ENCODE data around the gene CLSTN3. TPM values are rescaled to one million over a fixed set of nuclear protein-coding genes. Genes with fewer than 3 reads are reported as not detected.

CLSTN3 gene
- total RNA-seq, 1 donor from 2014 or later, result 19.9 TPM

- Mint-ChIP-seq H3K4me3 (ENCODE audit: unreplicated experiment) (no peak overlapping the region), H3K36me3 (ENCODE audit: low read depth) (peaks cover 43% of the 10 kb centered on the region), H3K9me3 (ENCODE audit: low read depth) (peaks cover 5% of the 10 kb centered on the region), H3K27me3 (ENCODE audit: low read depth) (no peaks in the 10 kb centered on the region), H3K27ac (ENCODE audit: unreplicated experiment) (no peak overlapping the region), H3K4me1 (ENCODE audit: low read depth) (no peaks in the 10 kb centered on the region)
- no peak for TF ChIP-seq CTCF (IDR thresholded peaks at IDR 0.05)
- peak; percentile 21 for DNase-seq (ENCODE audit: low spot score)
Measured at GRCh38 chr12:7145671-7146070, 15.5 kb downstream of the CLSTN3 start.

GRCh38 chr12:7146228-7146627 lies 16.1 kb downstream of the CLSTN3 start:
- Mint-ChIP-seq H3K4me3 (ENCODE audit: unreplicated experiment) (no peak overlapping the region), H3K27me3 (ENCODE audit: low read depth) (no peaks in the 10 kb centered on the region), H3K27ac (ENCODE audit: unreplicated experiment) (no peak overlapping the region), H3K36me3 (ENCODE audit: low read depth) (peaks cover 40% of the 10 kb centered on the region), H3K9me3 (ENCODE audit: low read depth) (peaks cover 5% of the 10 kb centered on the region), H3K4me1 (ENCODE audit: low read depth) (no peaks in the 10 kb centered on the region)
- no peak for TF ChIP-seq CTCF (IDR thresholded peaks at IDR 0.05)
- peak; percentile 19 for DNase-seq (ENCODE audit: low spot score)

GRCh38 chr12:7146906-7147305 lies 16.7 kb downstream of the CLSTN3 start:
- no peak overlapping the region for H3K27ac Mint-ChIP-seq (ENCODE audit: unreplicated experiment)
- peaks cover under 1% of the 10 kb centered on the region for H3K9me3 Mint-ChIP-seq (ENCODE audit: low read depth)
- DNase-seq (ENCODE audit: low spot score), result no peak
- no peaks in the 10 kb centered on the region for H3K4me1 Mint-ChIP-seq (ENCODE audit: low read depth)
- no peak overlapping the region for H3K4me3 Mint-ChIP-seq (ENCODE audit: unreplicated experiment)
- peaks cover 33% of the 10 kb centered on the region for H3K36me3 Mint-ChIP-seq (ENCODE audit: low read depth)
- no peaks in the 10 kb centered on the region for H3K27me3 Mint-ChIP-seq (ENCODE audit: low read depth)
- TF ChIP-seq CTCF (IDR thresholded peaks at IDR 0.05), result no peak

GRCh38 chr12:7150356-7150755 lies 20.2 kb downstream of the CLSTN3 start:
- Mint-ChIP-seq H3K27ac (ENCODE audit: unreplicated experiment) (no peak overlapping the region), H3K4me3 (ENCODE audit: unreplicated experiment) (no peak overlapping the region), H3K27me3 (ENCODE audit: low read depth) (no peaks in the 10 kb centered on the region), H3K4me1 (ENCODE audit: low read depth) (no peaks in the 10 kb centered on the region), H3K9me3 (ENCODE audit: low read depth) (no peaks in the 10 kb centered on the region), H3K36me3 (ENCODE audit: low read depth) (peaks cover 30% of the 10 kb centered on the region)
- DNase-seq (ENCODE audit: low spot score), result no peak
- no peak for TF ChIP-seq CTCF (IDR thresholded peaks at IDR 0.05)

- Mint-ChIP-seq H3K36me3 (ENCODE audit: low read depth) (peaks cover 27% of the 10 kb centered on the region), H3K4me1 (ENCODE audit: low read depth) (no peaks in the 10 kb centered on the region), H3K27me3 (ENCODE audit: low read depth) (no peaks in the 10 kb centered on the region), H3K27ac (ENCODE audit: unreplicated experiment) (no peak overlapping the region), H3K4me3 (ENCODE audit: unreplicated experiment) (no peak overlapping the region), H3K9me3 (ENCODE audit: low read depth) (no peaks in the 10 kb centered on the region)
- no peak for TF ChIP-seq CTCF (IDR thresholded peaks at IDR 0.05)
- DNase-seq (ENCODE audit: low spot score), result no peak
Measured at GRCh38 chr12:7150841-7151240, 20.7 kb downstream of the CLSTN3 start.
